Measurements from ENCODE around the gene WDR87. TPM values are rescaled to one million over a fixed set of nuclear protein-coding genes. Genes with fewer than 3 reads are reported as not detected.

The WDR87 gene
- total and polyA plus RNA-seq, 4 donors = not detected

DNA sequence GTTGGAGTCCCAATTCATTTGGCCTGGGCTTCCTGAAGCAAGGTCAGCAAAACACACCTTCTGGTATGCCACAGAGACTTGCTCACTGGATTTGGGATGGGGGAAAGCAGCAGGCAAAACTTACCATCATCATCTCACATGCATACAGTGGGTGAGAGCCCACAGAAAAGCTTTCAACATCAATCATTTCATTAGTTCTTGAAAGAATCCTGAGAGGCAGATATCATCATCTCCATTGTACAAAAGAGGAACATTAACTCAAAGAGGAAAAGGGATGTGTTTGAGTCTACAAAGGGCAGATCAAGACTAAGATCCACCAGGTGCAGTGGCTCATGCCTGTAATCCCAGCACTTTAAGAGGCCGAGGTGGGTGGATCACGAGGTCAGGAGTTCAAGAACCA, 6.4 kb downstream of the WDR87 start:
- Histone ChIP-seq H3K27me3 (ENCODE audit: control insufficient read depth in 4 of 4, insufficient read depth in 4 of 4, low read length in 3 of 4) (no peaks in the 10 kb centered on the region), H3K27ac (ENCODE audit: low read depth in 1 of 2, low read length in 2 of 2) (no peak overlapping the region), H3K9me3 (ENCODE audit: control insufficient read depth in 4 of 4, low read length in 3 of 4) (no peaks in the 10 kb centered on the region), H3K4me3 (ENCODE audit: low read depth in 1 of 3, low read length in 3 of 3) (no peak overlapping the region), H3K36me3 (ENCODE audit: control insufficient read depth in 4 of 4, insufficient read depth in 3 of 4, low read depth in 1 of 4, low read length in 3 of 4) (no peaks in the 10 kb centered on the region), H3K4me1 (ENCODE audit: control insufficient read depth in 4 of 4, insufficient read depth in 4 of 4, low read length in 3 of 4) (no peaks in the 10 kb centered on the region), H3K9ac (ENCODE audit: low read depth in 1 of 2, low read length in 2 of 2) (no peak overlapping the region)
- WGBS = 70% methylated on average over 2 of the region's 2 CpGs
- no peak for DNase-seq (ENCODE audit: low spot score)
- TF ChIP-seq, protein P1, sequence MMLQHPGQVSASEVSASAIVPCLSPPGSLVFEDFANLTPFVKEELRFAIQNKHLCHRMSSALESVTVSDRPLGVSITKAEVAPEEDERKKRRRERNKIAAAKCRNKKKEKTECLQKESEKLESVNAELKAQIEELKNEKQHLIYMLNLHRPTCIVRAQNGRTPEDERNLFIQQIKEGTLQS (IDR thresholded peaks at IDR 0.05) = no peak
- no peak for TF ChIP-seq SP1 (IDR thresholded peaks at IDR 0.05)
- TF ChIP-seq GABPA (IDR thresholded peaks at IDR 0.05 in 1 of 2, conservative IDR thresholded peaks at IDR 0.05 in 1 of 2) = no peak
- TF ChIP-seq YY1 (IDR thresholded peaks at IDR 0.05) = no peak
- no peak for TF ChIP-seq RXRA (IDR thresholded peaks at IDR 0.05)
- TF ChIP-seq CTCF (IDR thresholded peaks at IDR 0.05; ENCODE audit: low read depth, low read length, missing input control) = no peak

DNA sequence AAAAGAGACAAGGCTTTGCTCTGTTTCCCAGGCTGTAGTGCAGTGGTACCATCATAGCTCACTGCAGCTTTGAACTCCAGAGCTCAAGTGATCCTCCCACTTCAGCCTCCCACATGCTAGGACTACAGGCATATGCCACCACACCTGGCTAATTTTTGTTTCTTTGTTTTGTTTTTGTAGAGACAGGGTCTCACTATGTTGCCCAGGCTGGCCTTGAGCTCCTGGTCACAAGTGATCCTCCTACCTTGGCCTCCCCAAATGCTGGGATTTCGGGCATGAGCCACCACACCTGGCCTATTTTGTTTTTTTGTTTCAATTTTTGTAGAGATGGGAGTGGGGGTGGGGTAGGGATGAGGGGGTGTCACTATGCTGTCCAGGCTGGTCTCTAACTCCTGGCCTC, 6.9 kb downstream of the WDR87 start:
- Histone ChIP-seq H3K27ac (ENCODE audit: low read depth in 1 of 2, low read length in 2 of 2) (no peak overlapping the region), H3K4me3 (ENCODE audit: low read depth in 1 of 3, low read length in 3 of 3) (no peak overlapping the region), H3K9me3 (ENCODE audit: control insufficient read depth in 4 of 4, low read length in 3 of 4) (no peaks in the 10 kb centered on the region), H3K36me3 (ENCODE audit: control insufficient read depth in 4 of 4, insufficient read depth in 3 of 4, low read depth in 1 of 4, low read length in 3 of 4) (no peaks in the 10 kb centered on the region), H3K27me3 (ENCODE audit: control insufficient read depth in 4 of 4, insufficient read depth in 4 of 4, low read length in 3 of 4) (no peaks in the 10 kb centered on the region), H3K4me1 (ENCODE audit: control insufficient read depth in 4 of 4, insufficient read depth in 4 of 4, low read length in 3 of 4) (no peaks in the 10 kb centered on the region), H3K9ac (ENCODE audit: low read depth in 1 of 2, low read length in 2 of 2) (no peak overlapping the region)
- 81% methylated on average over 1 of the region's 1 CpG for WGBS
- TF ChIP-seq NR2F2 (IDR thresholded peaks at IDR 0.05) (no peak), EGR1 (IDR thresholded peaks at IDR 0.05; ENCODE audit: low read depth in 2 of 2) (no peak), MAX (IDR thresholded peaks at IDR 0.05) (no peak), SP1 (IDR thresholded peaks at IDR 0.05) (no peak), FOXA2 (IDR thresholded peaks at IDR 0.05) (no peak), RXRA (IDR thresholded peaks at IDR 0.05) (no peak), HNF4A (conservative IDR thresholded peaks at IDR 0.05) (no peak), CTCF (IDR thresholded peaks at IDR 0.05; ENCODE audit: low read depth, low read length, missing input control) (no peak), YY1 (IDR thresholded peaks at IDR 0.05) (no peak), RAD21 (IDR thresholded peaks at IDR 0.05) (no peak), FOXA1 (IDR thresholded peaks at IDR 0.05) (no peak), ZBTB33 (IDR thresholded peaks at IDR 0.05) (no peak), HNF4G (IDR thresholded peaks at IDR 0.05) (no peak), JUND (IDR thresholded peaks at IDR 0.05) (no peak), REST (IDR thresholded peaks at IDR 0.05) (no peak), GABPA (IDR thresholded peaks at IDR 0.05 in 1 of 2, conservative IDR thresholded peaks at IDR 0.05 in 1 of 2) (no peak), TAF1 (conservative IDR thresholded peaks at IDR 0.05) (no peak)
- TF ChIP-seq, protein P1 (IDR thresholded peaks at IDR 0.05) = no peak
- no peak for DNase-seq (ENCODE audit: low spot score)
